ENCODE results near the gene LOXL3. TPM values are rescaled to one million over a fixed set of nuclear protein-coding genes. Genes with fewer than 3 reads are reported as not detected.
A peak's percentile ranks its signal among the peaks of the same experiment; 100 is the strongest.

The LOXL3 gene
- total RNA-seq, 1 experiment from 2014 or later, result 3.1 TPM

DNA sequence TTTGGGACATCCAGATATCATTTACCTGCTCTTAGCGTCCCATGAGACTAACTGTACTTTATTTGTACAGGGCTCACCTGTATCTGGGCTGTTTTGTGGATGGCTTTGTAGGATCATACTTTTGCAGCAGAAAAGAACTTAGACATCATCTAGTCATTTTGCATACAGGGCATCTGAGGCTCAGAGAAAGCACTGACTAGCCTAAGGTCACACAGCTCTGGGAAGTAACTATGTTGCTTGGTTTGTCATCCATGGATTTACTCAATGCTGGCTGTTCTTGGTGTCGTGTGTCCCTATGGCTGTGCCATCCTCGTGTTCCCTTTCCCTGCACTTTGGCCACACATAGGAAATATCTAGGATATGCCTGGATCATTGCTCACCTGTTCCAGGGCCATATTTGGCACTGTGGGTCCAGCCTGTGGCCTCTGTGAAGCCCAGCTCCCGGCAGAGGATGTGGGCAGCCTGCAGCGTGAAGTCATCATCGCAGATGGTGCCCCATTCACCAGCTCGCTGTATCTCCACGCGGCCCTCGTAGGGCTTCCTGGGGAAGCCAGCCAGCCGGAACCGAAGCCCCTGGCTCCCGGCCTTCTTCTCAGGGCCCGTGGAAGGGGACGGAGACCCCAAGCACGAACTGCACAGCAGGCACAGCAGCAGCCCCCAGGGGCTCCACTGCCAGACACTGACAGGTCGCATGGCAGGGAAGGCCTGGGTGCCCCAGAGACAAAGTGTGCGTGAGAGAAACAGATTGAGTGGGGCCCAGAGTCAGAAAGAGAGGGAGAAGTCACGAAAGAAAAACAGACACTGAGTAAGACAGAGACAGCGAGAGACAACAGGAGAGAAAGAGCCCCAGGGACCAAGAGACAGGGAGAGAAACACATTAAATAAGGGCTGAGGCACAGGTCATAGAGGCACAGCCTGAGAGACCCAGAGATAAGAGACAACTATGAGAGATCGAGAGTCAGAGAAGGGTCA is 1.5 kb downstream of the LOXL3 start:
- no peak for DNase-seq (ENCODE audit: extremely low read depth, low read depth)

DNA sequence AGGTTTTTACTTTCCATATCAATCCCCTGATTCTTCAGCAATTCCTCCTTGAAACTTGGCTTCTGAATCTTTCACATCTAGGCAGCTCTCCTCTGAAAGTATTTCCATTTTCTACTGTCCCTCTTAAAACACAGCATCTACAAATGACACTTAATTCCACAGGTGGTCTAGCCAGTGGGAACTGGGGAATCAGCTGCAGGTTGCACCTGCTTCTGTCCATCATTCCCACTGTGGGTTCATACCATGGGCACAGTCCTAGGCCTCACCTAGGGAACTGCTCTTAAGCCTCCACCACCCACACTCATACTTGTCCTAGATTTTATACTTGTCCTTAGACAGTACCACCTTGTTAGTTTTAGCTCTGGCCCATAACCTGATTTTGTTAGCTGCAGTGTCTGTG is 2.2 kb downstream of the LOXL3 start:
- no peak for DNase-seq (ENCODE audit: extremely low read depth, low read depth)

DNA sequence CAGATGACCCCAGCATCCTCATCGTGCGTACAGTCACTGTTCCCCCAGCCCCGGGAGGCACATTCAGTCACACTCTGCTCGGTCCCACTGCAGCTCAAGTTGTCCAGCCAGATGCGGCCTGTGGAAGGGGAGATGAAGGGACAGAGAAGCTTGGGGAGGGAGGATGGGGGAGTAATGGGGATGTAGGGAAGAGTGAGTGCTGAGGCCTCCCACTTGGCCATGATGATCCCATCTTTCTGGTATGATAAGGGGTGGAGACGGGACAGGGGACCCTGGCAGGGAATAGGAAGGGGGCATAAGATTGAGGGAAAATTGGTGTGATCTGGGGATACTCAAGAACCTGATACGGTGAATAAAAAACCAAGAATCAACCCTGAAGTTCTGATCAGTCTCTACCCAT is 3.5 kb downstream of the LOXL3 start:
- DNase-seq (ENCODE audit: extremely low read depth, low read depth), result no peak

DNA sequence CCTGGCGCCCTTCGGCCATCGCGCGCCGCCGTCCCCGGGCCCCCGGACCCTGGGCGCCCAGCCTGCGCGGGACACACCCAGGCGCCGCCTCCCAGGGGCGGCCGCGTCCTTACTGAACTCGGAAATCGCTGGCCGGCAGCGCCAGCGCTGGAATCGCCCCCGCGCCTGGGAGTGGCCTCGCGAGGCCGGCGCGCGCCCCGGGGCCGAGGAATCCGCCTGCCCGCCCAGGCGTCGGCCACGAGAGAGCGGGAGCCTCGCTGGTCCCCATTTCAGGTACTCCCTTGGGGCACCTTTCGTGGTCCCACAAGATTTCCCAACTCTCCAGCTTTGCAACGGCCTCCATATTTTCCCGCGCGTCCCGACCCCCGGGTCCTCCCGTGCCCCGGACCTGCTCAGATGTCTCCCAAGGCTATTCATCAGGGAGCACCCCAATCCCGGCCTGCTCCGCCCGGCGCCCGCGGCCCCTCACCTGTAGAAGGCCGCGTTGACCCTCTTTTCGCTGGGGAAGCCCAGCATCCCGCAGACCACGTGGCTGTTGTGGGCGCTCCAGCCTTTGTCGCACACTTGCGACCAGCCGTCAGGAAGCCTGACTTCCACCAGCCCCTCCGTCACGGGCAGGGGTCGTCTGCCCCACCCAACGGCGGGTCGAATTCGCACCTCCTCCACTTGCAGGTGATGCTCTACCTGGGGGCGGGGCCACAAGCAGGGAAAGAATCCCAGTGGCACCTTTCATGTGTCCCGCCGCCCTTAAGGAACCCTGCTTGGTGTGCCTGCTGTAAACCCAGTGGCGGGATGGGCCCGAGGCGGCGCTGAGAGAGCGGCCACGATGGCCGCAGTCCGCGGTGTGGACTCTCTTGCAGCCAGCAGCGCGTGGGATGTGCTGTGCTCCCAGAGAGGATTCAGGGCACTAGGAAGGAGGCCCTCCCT is 4.6 kb downstream of the LOXL3 start:
- DNase-seq (ENCODE audit: extremely low read depth, low read depth), result peak; percentile 69

DNA sequence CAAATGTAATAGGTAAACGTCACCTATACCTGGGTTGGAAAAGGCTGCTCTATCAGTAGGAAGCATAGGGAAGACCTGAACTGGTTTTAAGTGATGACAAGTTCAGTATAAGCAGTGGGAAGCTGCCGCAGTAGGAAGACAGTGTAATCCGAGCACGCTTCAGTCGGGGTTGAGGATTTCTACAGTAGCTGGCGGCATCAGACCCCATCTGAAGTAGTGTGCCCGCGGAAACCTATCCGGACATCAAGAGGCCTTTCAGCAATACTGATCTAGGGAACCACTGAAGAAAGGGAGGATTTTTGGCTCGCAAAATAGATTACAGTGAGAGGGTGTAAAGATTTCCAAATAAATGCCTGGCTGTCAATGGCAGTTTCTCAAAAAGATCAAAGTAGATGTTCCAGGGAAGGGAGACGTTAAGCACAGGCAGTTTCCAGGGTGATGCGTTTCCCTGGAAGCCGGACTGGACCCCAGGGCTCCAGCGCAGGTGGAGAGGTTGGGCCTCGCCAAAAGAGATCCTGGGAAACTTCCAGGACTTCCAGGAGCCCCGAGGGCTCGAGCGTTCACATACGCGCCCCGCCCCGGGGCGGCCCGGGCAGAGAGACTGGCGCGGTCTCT is 5.3 kb downstream of the LOXL3 start:
- no peak for DNase-seq (ENCODE audit: extremely low read depth, low read depth)

DNA sequence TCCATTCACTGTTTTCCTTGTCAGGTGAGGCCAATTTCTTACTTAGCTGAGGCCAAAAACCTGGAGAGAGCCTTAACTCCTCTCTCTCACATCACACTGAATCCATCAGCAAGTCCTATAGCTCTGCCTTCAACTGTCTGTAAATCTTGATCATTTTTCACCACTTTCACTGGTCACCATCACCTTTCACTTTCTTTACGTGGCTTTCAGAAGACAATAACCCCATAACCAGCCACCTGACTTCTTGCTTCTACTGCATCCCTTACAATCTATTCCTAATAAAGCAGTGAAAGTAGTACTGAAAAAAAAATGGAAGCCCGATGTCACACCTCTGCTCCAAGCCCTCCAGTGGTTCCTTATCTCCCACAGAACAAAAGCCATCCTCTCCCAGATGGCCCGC is 7.7 kb downstream of the LOXL3 start:
- no peak for DNase-seq (ENCODE audit: extremely low read depth, low read depth)

DNA sequence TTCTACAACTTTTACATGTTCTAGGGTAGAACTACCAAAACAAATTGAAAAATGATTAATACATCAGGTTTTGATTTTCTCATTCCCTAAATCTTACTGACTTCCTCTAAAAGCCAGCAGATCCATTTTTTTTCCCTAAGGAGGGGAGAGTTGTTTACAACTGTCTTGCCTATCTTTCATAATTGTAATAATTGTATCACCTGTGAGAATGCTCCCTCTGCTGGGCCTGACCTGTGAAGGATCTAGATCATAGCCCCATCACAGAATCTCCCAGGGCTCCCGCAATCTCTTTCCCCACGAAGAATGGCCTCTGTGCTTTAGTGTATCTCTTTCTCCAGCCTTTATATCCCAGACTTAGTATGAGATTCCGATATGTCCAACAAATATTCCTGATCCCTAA is 9.1 kb downstream of the LOXL3 start:
- DNase-seq (ENCODE audit: extremely low read depth, low read depth), result no peak

DNA sequence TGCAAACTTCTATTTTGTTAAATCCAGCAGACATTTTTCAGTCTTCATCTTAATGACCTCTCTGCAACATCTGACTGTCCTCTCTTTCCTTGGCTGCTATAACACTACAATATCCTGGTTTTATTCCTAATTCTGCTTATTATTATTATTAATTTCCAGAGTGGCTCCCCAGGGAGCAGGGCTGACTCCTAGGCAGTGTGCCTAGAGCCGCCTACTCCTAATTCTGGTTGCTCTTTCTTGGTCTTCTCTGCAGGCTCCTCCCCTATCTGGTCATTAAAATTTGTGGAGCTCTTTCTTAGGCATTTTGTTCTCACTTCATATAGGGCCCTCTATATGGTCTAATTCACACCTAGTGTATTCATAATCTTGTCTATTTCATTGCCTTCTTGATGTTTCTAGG is 10.8 kb downstream of the LOXL3 start:
- DNase-seq (ENCODE audit: extremely low read depth, low read depth), result no peak

DNA sequence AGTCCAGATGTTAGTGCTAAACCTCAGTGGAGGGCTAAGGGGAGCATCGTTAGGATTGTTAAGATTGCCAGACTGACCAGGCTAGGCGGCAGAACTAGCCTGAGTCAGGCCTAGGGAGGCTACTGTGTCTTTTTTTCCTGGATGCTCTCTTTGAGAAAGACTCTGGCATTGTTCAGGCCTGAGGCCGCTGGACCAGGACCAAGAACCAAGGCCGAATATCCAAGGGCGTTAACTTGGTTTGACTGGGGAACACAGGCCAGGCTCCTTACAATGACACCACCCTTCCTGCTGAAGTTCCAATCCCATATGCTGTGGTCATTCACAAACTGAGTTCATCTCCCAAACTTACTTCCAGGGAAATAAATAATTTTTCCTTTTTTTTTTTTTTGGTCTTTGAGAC is 13.5 kb downstream of the LOXL3 start:
- no peak for DNase-seq (ENCODE audit: extremely low read depth, low read depth)

DNA sequence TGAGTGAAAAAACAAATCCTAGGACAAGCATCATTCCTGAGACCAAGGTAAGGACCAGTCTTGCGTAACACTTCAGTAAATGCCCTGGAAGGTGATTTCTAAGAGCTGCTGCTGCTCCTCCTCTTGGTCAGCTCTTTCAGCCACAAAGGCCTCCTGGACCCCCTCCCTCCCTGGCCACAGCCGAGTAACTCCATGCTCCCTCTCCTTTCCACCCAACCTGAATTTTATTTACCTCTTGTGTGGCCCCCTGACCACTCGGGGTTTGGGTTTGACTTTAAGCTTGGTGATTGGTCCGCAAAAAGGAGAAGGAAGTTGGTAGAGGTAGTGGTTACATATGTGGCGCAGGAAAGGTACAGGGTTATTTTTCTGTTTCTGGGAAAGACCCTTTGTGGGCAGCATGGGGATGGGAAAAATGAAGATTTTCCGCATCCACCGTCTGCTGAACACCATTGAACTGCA is 14.8 kb downstream of the LOXL3 start:
- DNase-seq (ENCODE audit: extremely low read depth, low read depth), result no peak

DNA sequence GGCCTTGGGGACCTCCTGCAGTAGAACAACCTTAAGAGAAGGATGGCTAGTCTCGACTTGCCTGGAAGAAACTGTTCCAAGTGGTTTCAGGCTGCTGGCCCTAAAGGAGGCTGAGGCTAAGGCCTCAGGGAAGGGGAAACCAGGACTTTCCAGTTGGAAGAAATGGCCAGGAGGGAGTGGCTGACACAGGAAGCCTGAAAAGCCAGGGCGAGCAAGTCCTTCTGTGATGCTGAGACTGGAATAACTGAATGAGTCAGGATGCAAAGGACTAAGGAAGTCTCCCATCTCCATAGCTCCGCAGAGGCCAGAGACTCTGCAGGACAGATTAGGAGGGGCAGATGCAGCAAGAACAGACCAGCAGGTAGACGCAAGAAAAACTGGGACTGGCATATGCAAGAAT is 16.6 kb downstream of the LOXL3 start:
- no peak for DNase-seq (ENCODE audit: extremely low read depth, low read depth)

DNA sequence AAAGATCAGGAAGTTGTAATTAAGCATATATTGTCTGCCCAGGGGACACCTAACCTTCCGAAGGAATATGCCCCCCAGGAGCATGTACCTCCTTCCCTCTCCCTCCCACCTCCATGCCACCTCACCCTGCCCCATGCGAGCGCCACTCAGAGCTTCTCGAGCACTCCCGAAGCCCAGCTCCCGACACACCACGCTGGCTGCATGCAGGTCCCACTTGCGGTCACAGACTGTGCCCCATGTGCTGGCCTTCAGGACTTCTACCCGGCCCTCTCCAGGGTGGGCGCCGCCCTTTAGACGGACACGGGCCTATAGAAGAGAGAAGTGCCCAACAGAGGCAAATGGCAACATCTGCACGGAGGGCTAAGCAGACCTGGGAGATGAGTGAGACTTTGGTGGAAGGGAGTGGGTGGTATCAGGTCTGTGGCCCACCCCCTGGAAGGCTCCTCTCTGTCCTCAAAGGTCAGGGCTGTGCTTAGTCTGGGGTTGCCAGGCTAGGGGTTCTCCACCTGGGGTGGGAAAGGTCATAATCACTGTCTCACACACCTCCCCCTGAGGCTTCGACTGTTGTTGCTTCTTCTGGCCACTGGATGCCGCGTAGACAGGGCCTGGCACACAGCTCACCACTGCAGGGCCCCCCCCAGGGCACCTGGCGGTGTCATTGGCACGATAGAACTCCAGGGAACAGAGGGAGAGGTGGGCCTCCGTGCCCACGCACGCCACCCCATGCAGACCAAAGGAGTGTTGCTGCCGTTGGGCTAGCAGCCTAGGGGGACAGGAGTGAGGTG is 17.4 kb downstream of the LOXL3 start:
- no peak for DNase-seq (ENCODE audit: extremely low read depth, low read depth)

DNA sequence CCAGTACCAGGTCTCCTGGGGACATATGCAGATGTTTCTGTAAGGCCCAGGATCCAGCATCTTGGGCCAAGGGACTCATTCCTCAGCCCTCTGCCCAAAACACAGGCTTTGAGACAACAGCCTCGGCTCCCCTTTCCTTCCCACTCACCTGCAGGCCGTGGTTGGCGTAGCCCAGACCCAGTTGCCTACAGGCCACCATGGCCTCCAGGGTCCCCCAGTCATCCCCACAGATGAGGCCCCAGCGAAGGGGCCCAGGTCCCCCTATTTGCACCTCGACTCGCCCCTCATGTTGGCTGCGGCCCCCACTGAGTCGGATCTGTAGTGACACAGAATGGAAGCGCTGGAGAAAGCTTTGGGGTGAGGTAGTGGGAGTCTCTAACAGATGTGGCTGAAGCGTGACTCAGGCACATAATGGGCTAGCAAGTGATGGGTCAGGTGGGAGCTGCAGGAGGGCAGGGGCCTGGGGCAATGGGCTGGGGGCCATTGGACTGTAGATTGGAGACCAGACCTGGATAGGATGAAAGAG is 18.2 kb downstream of the LOXL3 start:
- no peak for DNase-seq (ENCODE audit: extremely low read depth, low read depth)

DNA sequence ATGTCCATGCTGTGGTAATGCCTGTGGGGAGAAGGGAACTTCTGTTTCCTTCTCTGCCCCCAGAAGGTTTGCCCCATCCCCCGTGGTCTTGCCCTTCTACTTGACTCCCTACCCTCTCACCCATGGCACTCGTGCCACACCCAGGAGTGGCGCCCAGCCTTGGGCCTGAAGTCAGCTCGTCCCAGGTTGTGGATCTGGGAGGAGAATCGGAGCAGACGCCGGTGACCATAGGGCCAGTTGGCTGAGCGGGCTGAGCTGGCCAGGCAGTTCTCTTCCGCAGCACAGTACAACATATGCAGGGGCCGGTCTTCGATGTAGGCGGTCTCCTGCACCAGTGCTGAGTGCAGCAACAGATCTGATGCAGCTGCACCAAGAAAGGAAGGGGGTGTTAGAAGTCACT is 19.3 kb downstream of the LOXL3 start:
- no peak for DNase-seq (ENCODE audit: extremely low read depth, low read depth)

DNA sequence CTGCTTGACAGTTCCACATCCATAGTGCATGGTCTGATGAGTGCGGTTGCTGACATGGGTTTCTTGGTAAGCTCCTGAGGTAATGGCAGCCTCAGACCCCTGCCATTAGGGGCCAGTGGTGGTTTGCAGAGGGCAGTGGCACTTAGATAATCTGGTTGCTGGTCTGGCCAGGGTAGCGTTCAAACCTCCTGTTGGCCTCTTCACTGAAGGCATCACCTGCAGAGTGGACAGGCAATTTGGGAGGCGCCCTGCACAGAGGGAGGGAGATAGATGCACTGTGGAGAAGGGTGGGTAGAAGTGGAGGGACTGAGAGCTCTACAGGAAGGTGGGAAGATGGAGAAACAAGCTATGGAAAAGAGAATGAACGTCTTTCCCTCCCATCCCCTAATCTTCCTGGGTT is 20.3 kb downstream of the LOXL3 start:
- no peak for DNase-seq (ENCODE audit: extremely low read depth, low read depth)

DNA sequence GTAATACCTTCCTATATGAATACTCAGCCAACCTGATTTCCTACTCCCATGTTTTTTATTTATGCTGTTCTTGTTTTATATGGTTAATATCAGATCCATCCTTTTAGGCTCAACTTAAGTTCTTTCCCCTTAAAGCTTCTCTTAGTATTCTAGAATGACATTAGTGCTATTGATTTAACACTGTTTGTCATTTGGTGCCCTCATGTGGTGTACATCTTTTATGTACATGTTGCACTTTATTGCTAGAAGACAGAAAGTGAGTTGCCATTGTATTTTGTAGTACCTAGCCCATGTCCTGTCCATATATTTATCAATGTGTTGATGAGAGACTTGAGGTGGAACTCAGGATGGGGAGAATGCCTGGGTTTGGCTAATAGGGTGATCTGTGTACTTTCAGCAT is 21.5 kb downstream of the LOXL3 start:
- DNase-seq (ENCODE audit: extremely low read depth, low read depth), result peak; percentile 54

DNA sequence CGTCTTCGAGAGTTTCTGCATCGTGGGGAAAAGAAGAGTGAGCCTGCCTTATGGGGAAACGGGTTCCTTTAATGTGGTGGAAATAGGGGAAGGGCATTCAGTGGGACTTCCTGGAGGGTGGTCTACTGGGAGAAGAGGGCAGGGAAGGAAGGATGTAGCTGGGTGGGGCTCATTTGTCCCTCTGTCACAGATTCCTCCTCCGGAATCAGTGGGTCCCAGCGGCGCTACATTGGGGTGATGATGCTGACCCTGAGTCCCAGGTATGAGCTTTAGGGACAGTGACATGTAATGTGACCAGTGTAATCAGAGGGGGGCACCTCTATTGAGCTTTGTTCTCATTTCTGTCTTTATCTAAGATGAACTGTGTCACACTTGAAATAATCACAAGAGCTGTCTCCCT is 22.1 kb downstream of the LOXL3 start:
- DNase-seq (ENCODE audit: extremely low read depth, low read depth), result no peak

DNA sequence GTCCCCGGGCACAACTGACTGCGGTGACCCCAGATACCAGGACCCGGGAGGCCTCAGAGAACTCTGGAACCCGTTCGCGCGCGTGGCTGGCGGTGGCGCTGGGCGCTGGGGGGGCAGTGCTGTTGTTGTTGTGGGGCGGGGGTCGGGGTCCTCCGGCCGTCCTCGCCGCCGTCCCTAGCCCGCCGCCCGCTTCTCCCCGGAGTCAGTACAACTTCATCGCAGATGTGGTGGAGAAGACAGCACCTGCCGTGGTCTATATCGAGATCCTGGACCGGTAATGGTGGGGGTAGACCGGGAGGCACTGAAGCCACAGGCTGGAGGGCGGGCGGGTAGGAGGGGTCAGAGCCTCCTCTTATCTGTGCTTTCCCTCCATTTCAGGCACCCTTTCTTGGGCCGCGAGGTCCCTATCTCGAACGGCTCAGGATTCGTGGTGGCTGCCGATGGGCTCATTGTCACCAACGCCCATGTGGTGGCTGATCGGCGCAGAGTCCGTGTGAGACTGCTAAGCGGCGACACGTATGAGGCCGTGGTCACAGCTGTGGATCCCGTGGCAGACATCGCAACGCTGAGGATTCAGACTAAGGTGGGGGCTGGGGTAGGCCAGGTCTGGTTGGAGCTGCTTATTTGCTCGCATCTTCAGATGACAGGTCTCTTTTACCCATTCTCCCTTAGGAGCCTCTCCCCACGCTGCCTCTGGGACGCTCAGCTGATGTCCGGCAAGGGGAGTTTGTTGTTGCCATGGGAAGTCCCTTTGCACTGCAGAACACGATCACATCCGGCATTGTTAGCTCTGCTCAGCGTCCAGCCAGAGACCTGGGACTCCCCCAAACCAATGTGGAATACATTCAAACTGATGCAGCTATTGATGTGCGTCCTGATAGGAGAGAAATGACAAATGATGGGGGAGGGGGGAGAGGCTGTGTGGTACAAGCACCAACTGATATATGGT is 23.2 kb downstream of the LOXL3 start:
- no peak for DNase-seq (ENCODE audit: extremely low read depth, low read depth)

Data from NCI-H460 (cell line).